HEK293 (cell line): Measurements from ENCODE around the gene HK3.
A peak's percentile ranks its signal among the peaks of the same experiment; 100 is the strongest.

Experiments used
- ATF2 ChIP-seq: fragments of 450-650 bp; formaldehyde crosslinking; IDR thresholded peaks from 2 replicates; pipeline ENCODE4 v1.5.1; 2016; ENCODE audit warnings: missing biosample characterization, missing genetic modification characterization, low read depth
- EGR2 ChIP-seq: fragments of 450-650 bp; formaldehyde crosslinking; IDR thresholded peaks from 2 replicates; pipeline ENCODE4 v1.5.1; 2016; ENCODE audit warnings: low read depth, missing biosample characterization, missing genetic modification characterization
- FEZF1 ChIP-seq: fragments of 450-650 bp; formaldehyde crosslinking; IDR thresholded peaks from 2 replicates; pipeline ENCODE4 v1.5.1; 2016; ENCODE audit warnings: missing biosample characterization, missing genetic modification characterization
- GFI1B ChIP-seq: fragments of 450-650 bp; formaldehyde crosslinking; IDR thresholded peaks from 2 replicates; pipeline ENCODE4 v1.5.1; 2016; ENCODE audit warnings: missing biosample characterization, missing genetic modification characterization
- KLF1 ChIP-seq: fragments of 450-650 bp; formaldehyde crosslinking; IDR thresholded peaks from 2 replicates; pipeline ENCODE4 v1.5.1; 2016; ENCODE audit warnings: missing biosample characterization, missing genetic modification characterization
- KLF8 ChIP-seq: fragments of 450-650 bp; formaldehyde crosslinking; IDR thresholded peaks from 2 replicates; pipeline ENCODE4 v1.5.1; 2016; ENCODE audit warnings: missing biosample characterization, missing genetic modification characterization
- MEIS1 ChIP-seq: sonication (generic); formaldehyde crosslinking; IDR thresholded peaks from 2 replicates; pipeline ENCODE4 v1.8.1; 2022; ENCODE audit warnings: missing genetic modification reagents, mild to moderate bottlenecking, borderline replicate concordance
- PRDM1 ChIP-seq: fragments of 450-650 bp; formaldehyde crosslinking; IDR thresholded peaks from 2 replicates; pipeline ENCODE4; 2016; ENCODE audit warnings: missing biosample characterization, missing genetic modification characterization
- SP7 ChIP-seq: fragments of 450-650 bp; formaldehyde crosslinking; IDR thresholded peaks from 2 replicates; pipeline ENCODE4 v1.5.1; 2016; ENCODE audit warnings: missing biosample characterization, missing genetic modification characterization
- ZBTB17 ChIP-seq: fragments of 450-650 bp; formaldehyde crosslinking; IDR thresholded peaks from 2 replicates; pipeline ENCODE4 v1.5.1; 2016; ENCODE audit warnings: missing biosample characterization, missing genetic modification characterization
- ZBTB20 ChIP-seq: fragments of 450-650 bp; formaldehyde crosslinking; IDR thresholded peaks from 2 replicates; pipeline ENCODE4 v1.5.1; 2016; ENCODE audit warnings: missing biosample characterization, missing genetic modification characterization
- ZBTB48 ChIP-seq: fragments of 450-650 bp; formaldehyde crosslinking; IDR thresholded peaks from 2 replicates; pipeline ENCODE4 v1.5.1; 2016; ENCODE audit warnings: missing biosample characterization, missing genetic modification characterization
- ZBTB7A ChIP-seq: fragments of 450-650 bp; formaldehyde crosslinking; IDR thresholded peaks from 2 replicates; pipeline ENCODE4 v1.5.1; 2016; ENCODE audit warnings: low read depth, missing biosample characterization, missing genetic modification characterization
- ZFHX2 ChIP-seq: fragments of 450-650 bp; formaldehyde crosslinking; conservative IDR thresholded peaks from 2 replicates; pipeline ENCODE4 v1.5.1; 2016; ENCODE audit warnings: missing biosample characterization, missing genetic modification characterization
- ZNF10 ChIP-seq: fragments of 450-650 bp; formaldehyde crosslinking; IDR thresholded peaks from 2 replicates; pipeline ENCODE4 v1.5.1; 2017; ENCODE audit warnings: missing biosample characterization, missing genetic modification characterization
- ZNF2 ChIP-seq: fragments of 450-650 bp; formaldehyde crosslinking; IDR thresholded peaks from 2 replicates; pipeline ENCODE4 v1.5.1; 2016; ENCODE audit warnings: missing biosample characterization, missing genetic modification characterization
- ZNF202 ChIP-seq: fragments of 450-650 bp; formaldehyde crosslinking; IDR thresholded peaks from 2 replicates; pipeline ENCODE4 v1.5.1; 2016; ENCODE audit warnings: missing biosample characterization, missing genetic modification characterization, borderline replicate concordance
- ZNF239 ChIP-seq: fragments of 450-650 bp; formaldehyde crosslinking; IDR thresholded peaks from 2 replicates; pipeline ENCODE4 v1.5.1; 2016; ENCODE audit warnings: missing biosample characterization, missing genetic modification characterization
- ZNF24 ChIP-seq: fragments of 450-650 bp; formaldehyde crosslinking; IDR thresholded peaks from 2 replicates; pipeline ENCODE4 v1.5.1; 2016; ENCODE audit warnings: missing biosample characterization, missing genetic modification characterization
- ZNF324 ChIP-seq: fragments of 450-650 bp; formaldehyde crosslinking; IDR thresholded peaks from 2 replicates; pipeline ENCODE4 v1.5.1; 2016; ENCODE audit warnings: missing biosample characterization, missing genetic modification characterization
- ZNF335 ChIP-seq: fragments of 450-650 bp; formaldehyde crosslinking; conservative IDR thresholded peaks from 2 replicates; pipeline ENCODE4 v1.5.1; 2016; ENCODE audit warnings: missing biosample characterization, missing genetic modification characterization
- ZNF341 ChIP-seq: fragments of 450-650 bp; formaldehyde crosslinking; IDR thresholded peaks from 2 replicates; pipeline ENCODE4; 2016; ENCODE audit warnings: low read depth, missing biosample characterization, missing genetic modification characterization
- ZNF354C ChIP-seq: fragments of 450-650 bp; formaldehyde crosslinking; IDR thresholded peaks from 2 replicates; pipeline ENCODE4 v1.5.1; 2016; ENCODE audit warnings: missing biosample characterization, missing genetic modification characterization, low read depth, borderline replicate concordance
- ZNF391 ChIP-seq: fragments of 450-650 bp; formaldehyde crosslinking; IDR thresholded peaks from 2 replicates; pipeline ENCODE4 v1.5.1; 2016; ENCODE audit warnings: low read depth, missing biosample characterization, missing genetic modification characterization, borderline replicate concordance
- ZNF629 ChIP-seq: fragments of 450-650 bp; formaldehyde crosslinking; IDR thresholded peaks from 2 replicates; pipeline ENCODE4 v1.5.1; 2017; ENCODE audit warnings: missing biosample characterization, missing genetic modification characterization
- ZNF660 ChIP-seq: fragments of 450-650 bp; IDR thresholded peaks from 2 replicates; pipeline ENCODE4 v1.5.1; 2018; ENCODE audit warnings: missing biosample characterization, mild to moderate bottlenecking, missing genetic modification characterization
- ZNF692 ChIP-seq: fragments of 450-650 bp; formaldehyde crosslinking; IDR thresholded peaks from 2 replicates; pipeline ENCODE4 v1.5.1; 2016; ENCODE audit warnings: missing biosample characterization, missing genetic modification characterization
- ZNF843 ChIP-seq: fragments of 450-650 bp; formaldehyde crosslinking; IDR thresholded peaks from 2 replicates; pipeline ENCODE4 v1.5.1; 2016; ENCODE audit warnings: missing biosample characterization, missing genetic modification characterization
- ZXDB ChIP-seq: fragments of 450-650 bp; formaldehyde crosslinking; IDR thresholded peaks from 2 replicates; pipeline ENCODE4 v1.5.1; 2016; ENCODE audit warnings: missing biosample characterization, missing genetic modification characterization
- TF ChIP-seq, protein P1 (sequence below): fragments of 450-650 bp; formaldehyde crosslinking; IDR thresholded peaks from 2 replicates; pipeline ENCODE4 v1.5.1; 2016; ENCODE audit warnings: missing biosample characterization, missing genetic modification characterization
- TF ChIP-seq, protein P2 (sequence below): fragments of 450-650 bp; formaldehyde crosslinking; IDR thresholded peaks from 2 replicates; pipeline ENCODE4 v1.5.1; 2016; ENCODE audit warnings: missing biosample characterization, missing genetic modification characterization
- TF ChIP-seq, protein P3 (sequence below): fragments of 450-650 bp; formaldehyde crosslinking; conservative IDR thresholded peaks from 2 replicates; pipeline ENCODE4 v1.5.1; 2016; ENCODE audit warnings: low read depth, missing biosample characterization, missing genetic modification characterization

HK3 gene

GRCh38 chr5:176844706-176845391 lies 54.3 kb downstream of the HK3 start (continued):
- TF ChIP-seq ZBTB48 (peak; percentile 54; the same call in 1 of the 2 replicates), ZNF239 (tag by site-specific recombination) (no peak), PRDM1 (tag by site-specific recombination) (no peak), ZNF10 (tag by site-specific recombination) (0 out of 2 replicates have a peak, but pooled peaks have one; percentile 46), ZNF335 (tag by site-specific recombination) (peak; percentile 81), ZBTB7A (tag by site-specific recombination) (no peak; the same call in 1 of the 2 replicates), SP7 (tag by site-specific recombination) (peak; percentile 89), GFI1B (tag by site-specific recombination) (no peak), ZNF843 (peak; percentile 55), FEZF1 (tag by site-specific recombination) (peak; percentile 98), ZNF660 (tag by site-specific recombination) (peak; percentile 54; the same call in 1 of the 2 replicates), MEIS1 (CRISPR knock-in tag) (no peak), KLF1 (tag by site-specific recombination) (peak; percentile 97), ZNF354C (no peak), EGR2 (tag by site-specific recombination) (peak; percentile 88), ZNF2 (peak; percentile 84; the same call in 1 of the 2 replicates), ZNF629 (tag by site-specific recombination) (peak; percentile 75), ZNF24 (tag by site-specific recombination) (peak; percentile 41; the same call in 1 of the 2 replicates), ZXDB (tag by site-specific recombination) (peak; percentile 99), ZNF341 (tag by site-specific recombination) (peak; percentile 70), ZBTB20 (peak; percentile 81), ZNF692 (tag by site-specific recombination) (peak; percentile 40; the same call in 1 of the 2 replicates), ZFHX2 (tag by site-specific recombination) (peak; percentile 87), ZBTB17 (tag by site-specific recombination) (peak; percentile 93), ZNF202 (no peak), ZNF324 (0 out of 2 replicates have a peak, but pooled peaks have one; percentile 44), ZNF391 (tag by site-specific recombination) (no peak), KLF8 (peak; percentile 56; the same call in 1 of the 2 replicates), ATF2 (0 out of 2 replicates have a peak, but pooled peaks have one; percentile 45)
- TF ChIP-seq, protein P1, sequence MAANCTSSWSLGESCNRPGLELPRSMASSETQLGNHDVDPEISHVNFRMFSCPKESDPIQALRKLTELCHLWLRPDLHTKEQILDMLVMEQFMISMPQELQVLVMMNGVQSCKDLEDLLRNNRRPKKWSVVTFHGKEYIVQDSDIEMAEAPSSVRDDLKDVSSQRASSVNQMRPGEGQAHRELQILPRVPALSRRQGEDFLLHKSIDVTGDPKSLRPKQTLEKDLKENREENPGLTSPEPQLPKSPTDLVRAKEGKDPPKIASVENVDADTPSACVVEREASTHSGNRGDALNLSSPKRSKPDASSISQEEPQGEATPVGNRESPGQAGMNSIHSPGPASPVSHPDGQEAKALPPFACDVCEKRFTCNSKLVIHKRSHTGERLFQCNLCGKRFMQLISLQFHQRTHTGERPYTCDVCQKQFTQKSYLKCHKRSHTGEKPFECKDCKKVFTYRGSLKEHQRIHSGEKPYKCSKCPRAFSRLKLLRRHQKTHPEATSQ (tag by site-specific recombination), result 0 out of 2 replicates have a peak, but pooled peaks have one; percentile 80
- TF ChIP-seq, protein P2, sequence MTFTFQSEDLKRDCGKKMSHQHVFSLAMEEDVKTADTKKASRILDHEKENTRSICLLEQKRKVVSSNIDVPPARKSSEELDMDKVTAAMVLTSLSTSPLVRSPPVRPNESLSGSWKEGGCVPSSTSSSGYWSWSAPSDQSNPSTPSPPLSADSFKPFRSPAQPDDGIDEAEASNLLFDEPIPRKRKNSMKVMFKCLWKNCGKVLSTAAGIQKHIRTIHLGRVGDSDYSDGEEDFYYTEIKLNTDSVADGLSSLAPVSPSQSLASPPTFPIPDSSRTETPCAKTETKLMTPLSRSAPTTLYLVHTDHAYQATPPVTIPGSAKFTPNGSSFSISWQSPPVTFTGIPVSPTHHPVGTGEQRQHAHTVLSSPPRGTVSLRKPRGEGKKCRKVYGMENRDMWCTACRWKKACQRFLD (tag by site-specific recombination), result no peak
- TF ChIP-seq, protein P3, sequence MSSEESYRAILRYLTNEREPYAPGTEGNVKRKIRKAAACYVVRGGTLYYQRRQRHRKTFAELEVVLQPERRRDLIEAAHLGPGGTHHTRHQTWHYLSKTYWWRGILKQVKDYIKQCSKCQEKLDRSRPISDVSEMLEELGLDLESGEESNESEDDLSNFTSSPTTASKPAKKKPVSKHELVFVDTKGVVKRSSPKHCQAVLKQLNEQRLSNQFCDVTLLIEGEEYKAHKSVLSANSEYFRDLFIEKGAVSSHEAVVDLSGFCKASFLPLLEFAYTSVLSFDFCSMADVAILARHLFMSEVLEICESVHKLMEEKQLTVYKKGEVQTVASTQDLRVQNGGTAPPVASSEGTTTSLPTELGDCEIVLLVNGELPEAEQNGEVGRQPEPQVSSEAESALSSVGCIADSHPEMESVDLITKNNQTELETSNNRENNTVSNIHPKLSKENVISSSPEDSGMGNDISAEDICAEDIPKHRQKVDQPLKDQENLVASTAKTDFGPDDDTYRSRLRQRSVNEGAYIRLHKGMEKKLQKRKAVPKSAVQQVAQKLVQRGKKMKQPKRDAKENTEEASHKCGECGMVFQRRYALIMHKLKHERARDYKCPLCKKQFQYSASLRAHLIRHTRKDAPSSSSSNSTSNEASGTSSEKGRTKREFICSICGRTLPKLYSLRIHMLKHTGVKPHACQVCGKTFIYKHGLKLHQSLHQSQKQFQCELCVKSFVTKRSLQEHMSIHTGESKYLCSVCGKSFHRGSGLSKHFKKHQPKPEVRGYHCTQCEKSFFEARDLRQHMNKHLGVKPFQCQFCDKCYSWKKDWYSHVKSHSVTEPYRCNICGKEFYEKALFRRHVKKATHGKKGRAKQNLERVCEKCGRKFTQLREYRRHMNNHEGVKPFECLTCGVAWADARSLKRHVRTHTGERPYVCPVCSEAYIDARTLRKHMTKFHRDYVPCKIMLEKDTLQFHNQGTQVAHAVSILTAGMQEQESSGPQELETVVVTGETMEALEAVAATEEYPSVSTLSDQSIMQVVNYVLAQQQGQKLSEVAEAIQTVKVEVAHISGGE (tag by site-specific recombination), result peak; percentile 49
